GM12801 (cell line): ENCODE measurements around the gene EHMT1.

ENCODE experiments used
- CTCF ChIP-seq: IDR thresholded peaks from one replicate; pipeline ENCODE4 v1.5.1; 2011; ENCODE audit warnings: control low read depth; ENCODE audit not compliant: insufficient read length; ENCODE audit errors: extremely low read depth

Gene EHMT1

GRCh38 chr9:137670391-137671195 is 51.8 kb downstream of the EHMT1 start:
- no peak for TF ChIP-seq CTCF

DNA sequence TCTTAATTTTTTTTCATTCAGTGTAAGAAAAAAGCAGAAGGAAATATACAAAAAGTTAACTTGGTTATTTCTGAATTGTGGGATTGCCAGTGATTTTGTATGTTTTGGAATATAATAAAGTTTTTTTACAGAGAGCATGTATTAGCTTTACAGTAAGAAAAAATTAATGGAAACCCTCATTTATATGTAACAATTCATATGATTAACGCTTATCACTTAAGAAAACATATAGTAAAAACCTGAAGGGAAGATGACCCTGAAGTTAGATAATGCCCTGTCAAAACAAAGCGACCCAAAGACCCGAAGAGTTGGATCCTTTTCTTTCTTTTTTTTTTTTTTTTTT is 52.4 kb downstream of the EHMT1 start:
- no peak for TF ChIP-seq CTCF

DNA sequence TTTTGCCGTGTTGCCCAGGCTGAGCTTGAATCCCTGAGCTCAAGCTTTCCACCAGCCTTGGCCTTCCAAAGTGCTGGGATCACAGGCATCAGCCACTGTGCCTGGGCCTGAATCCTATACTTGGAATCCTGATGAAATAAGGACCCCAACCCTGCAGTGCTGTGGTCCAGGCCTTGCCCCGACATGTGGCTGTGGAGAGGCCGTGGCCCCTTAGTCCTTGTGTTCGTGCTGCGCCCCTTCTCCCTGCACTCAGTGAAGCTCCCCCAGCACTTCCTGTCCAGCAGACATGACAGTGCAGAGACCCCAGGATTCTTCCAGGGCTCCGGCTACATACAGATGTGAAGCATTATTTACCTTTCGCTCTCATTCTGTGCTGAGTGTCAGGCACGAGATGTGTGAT is 52.9 kb downstream of the EHMT1 start:
- TF ChIP-seq CTCF = no peak

GRCh38 chr9:137672907-137673791 is 54.3 kb downstream of the EHMT1 start:
- no peak for TF ChIP-seq CTCF

DNA sequence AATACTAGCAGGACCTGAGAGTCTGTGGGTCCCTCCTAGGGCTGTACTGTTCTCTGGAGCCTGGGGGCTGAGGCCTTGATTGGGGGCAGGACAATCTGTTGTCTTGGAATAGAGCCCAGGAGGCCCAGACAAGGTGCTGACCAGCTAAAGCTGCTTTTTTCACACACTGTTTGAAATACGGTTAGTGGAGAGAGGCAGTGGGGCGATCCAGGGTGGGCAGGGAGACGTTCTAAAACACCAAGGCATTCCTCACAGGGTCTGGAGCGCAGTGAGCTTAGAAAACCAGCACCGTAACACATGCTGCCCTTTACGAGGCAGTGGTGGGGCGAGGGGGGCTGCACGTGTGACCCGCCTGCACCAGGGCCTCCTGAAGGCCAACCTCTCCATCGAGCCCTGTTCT is 55.1 kb downstream of the EHMT1 start:
- TF ChIP-seq CTCF = no peak

GRCh38 chr9:137674307-137674975 is 55.6 kb downstream of the EHMT1 start:
- TF ChIP-seq CTCF = no peak

DNA sequence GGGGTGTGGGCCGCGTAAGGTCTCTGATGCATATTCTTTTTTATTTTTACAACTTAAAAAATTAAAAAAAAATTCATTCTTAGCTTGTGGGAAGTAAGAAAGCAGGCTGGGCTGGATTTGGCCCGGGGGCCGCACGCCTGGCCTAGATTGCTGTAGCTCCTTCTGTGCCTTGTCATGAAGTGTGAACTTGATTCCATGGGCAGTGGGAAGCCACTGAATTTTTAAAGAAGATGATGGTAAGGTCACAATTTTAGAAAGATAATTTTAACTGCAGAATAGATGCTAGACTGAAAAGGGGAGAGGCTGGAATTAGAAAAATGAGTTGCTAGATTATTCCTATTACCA is 56.1 kb downstream of the EHMT1 start:
- TF ChIP-seq CTCF = no peak
